Uterus (tissue), 2 donors: ENCODE measurements around the gene RAB11FIP4.

Source experiments
- CTCF ChIP-seq, 4 experiments: fragments of 200-600 bp in 2 of 4; fragments of 450-650 bp in 2 of 4; sonication (generic) in 2 of 4; IDR thresholded peaks; one replicate each; pipeline ENCODE4 v1.5.1; 2016 to 2019; ENCODE audit warnings: antibody characterized with exemption in 4 of 4, mild to moderate bottlenecking in 2 of 4, moderate library complexity in 1 of 4
- POLR2A ChIP-seq, 2 donors: fragments of 450-650 bp; IDR thresholded peaks; one replicate each; pipeline ENCODE4 v1.6.1; 2016; ENCODE audit warnings: antibody characterized with exemption in 2 of 2, mild to moderate bottlenecking in 1 of 2, moderate library complexity in 1 of 2

DNA sequence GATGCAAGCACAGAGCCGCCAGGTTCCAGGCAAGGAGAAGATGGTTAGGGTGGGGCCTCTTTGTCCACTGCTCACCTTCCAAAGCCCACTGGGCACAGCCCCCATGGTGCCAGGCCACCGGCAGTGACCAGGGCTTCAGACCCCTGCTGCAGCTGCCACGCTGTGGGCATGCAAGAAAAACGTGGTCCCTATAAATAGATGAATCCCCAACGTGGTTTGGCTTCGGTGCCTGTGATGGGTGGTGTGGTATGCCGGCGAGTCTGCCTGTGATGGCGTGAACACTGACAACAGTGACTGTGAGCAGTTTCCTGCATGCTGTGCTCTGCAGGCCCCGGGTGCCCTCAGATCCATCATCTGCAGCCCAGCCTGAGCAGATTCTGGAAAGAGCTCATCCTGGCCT lies 36.6 kb downstream of the RAB11FIP4 start:
- no peak for TF ChIP-seq POLR2A (IDR thresholded peaks at IDR 0.05)
- no peak for TF ChIP-seq CTCF (IDR thresholded peaks at IDR 0.05)
